Subcutaneous adipose tissue (tissue), 4 donors: Measurements from ENCODE around the gene PIM3. TPM values are rescaled to one million over a fixed set of nuclear protein-coding genes. Genes with fewer than 3 reads are reported as not detected.

Experiments used
- CTCF ChIP-seq: fragments of 450-650 bp; IDR thresholded peaks from one replicate; pipeline ENCODE4 v1.5.1; 2016; ENCODE audit warnings: low read depth, mild to moderate bottlenecking, control low read depth, antibody characterized with exemption, moderate library complexity
- total RNA-seq, 4 donors: library from RNA; depleted of rRNA; stranded (reverse); fragments of >200 nt; gene quantifications; one replicate each; pipeline ENCODE4 v1.1.0, GENCODE V29; 2016

The PIM3 gene
- total RNA-seq, 4 donors from 2014 or later = 25.8 to 174 (median 59.0) TPM

DNA sequence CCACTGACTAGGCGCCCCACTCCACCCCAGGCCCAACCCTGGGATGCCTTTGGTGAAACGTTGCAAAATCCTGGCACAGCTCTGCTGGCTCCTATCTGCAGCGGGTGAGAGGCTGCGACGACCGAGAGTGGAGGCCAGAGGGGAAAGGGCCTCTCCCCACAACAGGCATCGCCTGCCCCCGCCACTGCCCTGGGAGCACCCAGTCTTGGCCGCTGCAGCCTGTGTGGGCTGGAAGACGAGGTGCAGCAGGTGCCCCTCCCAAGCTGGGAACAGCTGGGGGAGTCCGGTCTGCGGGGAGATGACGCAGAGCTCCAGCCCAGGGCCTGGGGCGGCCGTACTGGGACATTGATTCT is 4.2 kb upstream of the PIM3 start:
- TF ChIP-seq CTCF = no peak

- TF ChIP-seq CTCF = no peak
Observed at GRCh38 chr22:49956914-49957825, 3.4 kb upstream of the PIM3 start.

GRCh38 chr22:49957826-49958365 is 2.7 kb upstream of the PIM3 start:
- no peak for TF ChIP-seq CTCF

GRCh38 chr22:49958366-49958921 is 2.1 kb upstream of the PIM3 start:
- no peak for TF ChIP-seq CTCF

DNA sequence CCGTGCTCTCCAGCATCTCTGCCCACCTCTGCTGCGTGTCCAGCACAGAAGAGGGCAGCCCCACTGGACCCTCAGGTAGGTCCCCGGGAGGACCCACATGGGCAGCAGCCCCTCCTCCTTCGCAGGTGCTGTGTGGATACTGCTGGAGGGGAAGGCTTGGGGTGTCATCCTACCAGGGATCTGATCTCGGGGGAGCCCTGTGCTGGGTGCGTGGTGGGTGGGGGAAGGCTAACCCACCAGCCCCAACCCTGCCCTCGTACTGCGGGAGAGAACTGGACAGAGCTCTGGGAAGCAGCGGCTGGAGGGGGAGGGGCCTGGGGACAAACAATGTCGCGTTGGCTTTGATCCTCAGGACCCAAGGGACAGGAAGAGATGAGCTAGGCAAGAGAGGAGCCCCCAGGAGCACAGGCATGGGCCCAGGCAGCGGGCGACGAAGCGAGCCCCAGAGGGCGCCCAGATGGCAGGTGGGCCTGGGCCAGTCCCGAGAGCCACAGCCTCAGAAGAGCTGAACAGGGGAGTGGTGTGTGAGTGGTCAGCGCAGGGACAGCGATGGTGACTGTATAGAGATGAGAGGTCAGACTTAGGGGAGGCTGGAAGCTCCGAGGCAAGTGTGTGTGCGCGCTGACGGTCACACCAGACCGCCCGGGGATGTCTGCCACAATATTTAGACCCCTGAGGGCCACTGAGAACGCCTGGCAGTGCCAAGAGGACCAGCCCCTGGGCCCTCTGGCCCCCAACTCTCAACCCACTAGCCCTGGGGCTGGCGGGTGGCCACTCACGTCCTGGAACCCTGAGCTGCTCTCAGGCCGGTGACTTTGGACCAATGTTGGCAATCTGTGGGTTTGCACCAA is 1.4 kb upstream of the PIM3 start:
- TF ChIP-seq CTCF = no peak

- TF ChIP-seq CTCF = no peak
Observed at GRCh38 chr22:49959782-49960158, 802 bp upstream of the PIM3 start.

DNA sequence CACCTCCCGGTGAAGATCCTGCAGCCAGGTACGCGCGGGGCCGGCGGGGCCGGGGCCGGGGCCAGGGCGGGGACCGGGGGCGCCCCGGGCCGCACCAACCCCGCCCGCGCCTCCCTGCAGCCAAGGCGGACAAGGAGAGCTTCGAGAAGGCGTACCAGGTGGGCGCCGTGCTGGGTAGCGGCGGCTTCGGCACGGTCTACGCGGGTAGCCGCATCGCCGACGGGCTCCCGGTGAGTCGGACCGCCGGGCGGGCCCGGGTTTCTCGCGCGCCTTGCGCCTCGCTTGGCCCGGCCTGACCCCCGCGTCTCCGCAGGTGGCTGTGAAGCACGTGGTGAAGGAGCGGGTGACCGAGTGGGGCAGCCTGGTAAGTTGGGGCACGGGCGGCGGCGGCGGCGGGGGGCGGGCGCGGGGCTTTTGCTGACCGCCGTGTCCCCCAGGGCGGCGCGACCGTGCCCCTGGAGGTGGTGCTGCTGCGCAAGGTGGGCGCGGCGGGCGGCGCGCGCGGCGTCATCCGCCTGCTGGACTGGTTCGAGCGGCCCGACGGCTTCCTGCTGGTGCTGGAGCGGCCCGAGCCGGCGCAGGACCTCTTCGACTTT is 531 bp downstream of the PIM3 start:
- no peak for TF ChIP-seq CTCF
